Stimulated activated naive CD4-positive, alpha-beta T cell (primary cell): ENCODE results near the gene UBR2.
A peak's percentile ranks its signal among the peaks of the same experiment; 100 is the strongest.
"Not testable (repeated sequence)": the region's sequence is repeated elsewhere in the genome, so short reads cannot be mapped to it uniquely, and the experiment has no call there.

Experiments used
- DNase-seq, 6 experiments: peaks; one replicate each; lab custom pipeline; 2025; lab: John Stamatoyannopoulos, UW

Gene UBR2

GRCh38 chr6:42618105-42618504 is 54.3 kb downstream of the UBR2 start:
- no peak for DNase-seq

DNA sequence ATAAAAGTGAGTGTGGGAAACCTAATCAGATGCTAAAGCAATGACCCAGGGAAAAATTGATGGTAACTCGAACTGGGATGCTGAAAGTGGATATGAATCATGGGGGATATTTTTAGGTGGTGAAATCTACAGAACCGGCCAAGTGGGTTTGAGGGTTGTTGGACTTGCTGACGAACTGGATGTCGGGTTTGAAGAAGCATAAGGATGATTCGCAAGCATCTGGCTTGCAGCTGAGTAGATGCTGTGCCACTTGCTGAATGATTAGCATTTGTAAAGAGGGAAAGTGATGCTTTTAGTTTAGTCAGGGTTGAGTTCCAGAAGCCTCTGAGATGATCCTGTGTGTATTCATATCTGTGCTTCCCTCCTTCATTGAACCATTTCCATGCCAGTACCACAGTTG is 54.9 kb downstream of the UBR2 start:
- DNase-seq: no peak

DNA sequence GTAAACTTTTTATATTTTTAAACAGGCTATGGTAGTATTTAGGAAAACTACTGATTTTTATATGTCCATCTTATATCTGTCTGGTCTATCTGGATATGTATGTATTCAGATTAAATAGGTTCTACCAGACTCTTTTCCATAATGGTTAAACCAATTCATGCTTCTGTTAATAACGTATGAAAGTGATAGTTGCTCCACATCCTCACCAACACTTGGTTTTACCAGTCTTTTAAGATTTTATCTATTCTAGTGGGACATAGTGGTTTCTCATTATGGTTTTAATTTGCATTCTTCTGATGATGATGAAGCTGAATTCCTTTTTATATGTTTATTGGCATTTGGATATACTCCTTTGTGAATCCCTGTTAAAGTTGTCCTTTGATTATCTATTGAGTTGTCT is 56.1 kb downstream of the UBR2 start:
- no peak for DNase-seq

DNA sequence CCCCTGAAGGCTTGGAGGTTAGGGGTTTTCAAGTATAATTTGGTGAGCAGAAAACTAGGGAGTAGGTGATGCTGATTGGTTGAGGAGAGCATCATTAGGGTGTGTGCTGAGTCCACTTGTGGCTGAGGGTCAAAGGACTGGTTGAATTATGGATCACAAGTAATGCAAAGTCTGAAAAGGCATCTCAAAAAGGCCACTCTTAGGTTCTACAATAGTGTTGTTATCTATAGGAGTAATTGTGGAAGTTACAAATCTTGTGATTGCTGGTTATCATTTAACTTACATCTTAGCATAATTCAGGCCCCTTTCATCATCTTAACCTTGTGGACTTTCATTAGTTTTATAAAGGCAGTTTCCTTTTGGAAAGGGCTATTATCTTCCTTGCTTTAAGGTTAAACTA is 60.8 kb downstream of the UBR2 start:
- DNase-seq: no peak

GRCh38 chr6:42627044-42627443 is 63.2 kb downstream of the UBR2 start:
- DNase-seq: no peak

DNA sequence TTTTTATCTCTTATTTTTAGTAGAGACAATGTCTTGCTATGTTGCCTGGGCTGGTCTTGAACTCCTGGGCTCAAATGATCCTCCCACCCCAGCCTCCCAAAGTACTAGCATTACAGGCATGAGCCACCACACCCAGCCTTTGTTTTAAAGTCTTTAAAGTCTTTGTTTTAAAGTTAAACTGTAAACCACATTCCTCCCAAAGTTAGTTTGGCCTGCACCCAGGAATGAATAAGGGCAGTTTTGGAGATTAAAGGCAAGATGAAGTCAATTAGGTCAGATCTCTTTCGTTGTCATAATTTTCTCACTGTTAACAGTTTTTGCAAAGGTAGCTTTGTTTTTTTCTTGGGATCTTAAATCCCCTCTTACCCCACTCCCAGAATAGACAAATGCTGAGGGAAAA is 63.8 kb downstream of the UBR2 start:
- DNase-seq: no peak

DNA sequence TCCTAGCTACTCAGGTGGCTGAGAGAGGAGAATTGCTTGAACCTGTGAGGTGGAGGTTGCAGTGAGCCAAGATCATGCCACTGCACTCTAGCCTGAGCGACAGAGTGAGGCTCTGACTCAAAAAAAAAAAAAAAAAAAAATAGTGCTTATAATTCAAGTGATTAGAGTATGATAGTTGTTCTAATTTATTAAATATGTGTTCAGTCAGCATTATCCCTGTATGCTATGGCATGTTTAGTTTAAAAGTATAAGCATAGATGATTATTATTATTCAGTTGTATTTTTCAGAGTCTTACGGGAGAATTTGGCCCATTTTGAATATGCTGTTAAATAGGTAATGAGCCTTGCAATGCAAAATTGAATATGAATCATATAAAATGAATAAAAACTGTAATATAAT is 64.8 kb downstream of the UBR2 start:
- DNase-seq: no peak

DNA sequence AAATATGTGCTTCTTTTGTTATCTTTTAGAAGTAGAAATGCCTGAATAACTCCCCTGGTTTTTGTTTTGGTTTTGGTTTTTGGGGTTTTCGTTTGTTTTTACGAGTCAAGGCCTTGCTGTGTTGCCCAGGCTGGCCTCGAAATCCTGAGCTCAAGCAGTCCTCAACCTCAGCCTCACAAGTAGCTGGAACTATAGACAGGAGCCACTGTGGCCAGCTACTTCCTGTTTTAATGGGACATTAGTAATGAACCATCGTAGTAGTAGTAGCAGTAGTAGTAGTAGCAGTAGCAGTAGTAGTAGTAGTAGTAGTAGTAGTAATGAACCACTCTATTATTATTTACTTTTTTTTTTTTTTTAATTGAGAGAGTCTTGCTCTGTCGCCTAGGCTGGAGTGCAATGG is 66.0 kb downstream of the UBR2 start:
- DNase-seq: no peak

GRCh38 chr6:42637681-42638080 is 73.9 kb downstream of the UBR2 start:
- no peak for DNase-seq

- DNase-seq: no peak
Observed at GRCh38 chr6:42642794-42643193, 79.0 kb downstream of the UBR2 start.

DNA sequence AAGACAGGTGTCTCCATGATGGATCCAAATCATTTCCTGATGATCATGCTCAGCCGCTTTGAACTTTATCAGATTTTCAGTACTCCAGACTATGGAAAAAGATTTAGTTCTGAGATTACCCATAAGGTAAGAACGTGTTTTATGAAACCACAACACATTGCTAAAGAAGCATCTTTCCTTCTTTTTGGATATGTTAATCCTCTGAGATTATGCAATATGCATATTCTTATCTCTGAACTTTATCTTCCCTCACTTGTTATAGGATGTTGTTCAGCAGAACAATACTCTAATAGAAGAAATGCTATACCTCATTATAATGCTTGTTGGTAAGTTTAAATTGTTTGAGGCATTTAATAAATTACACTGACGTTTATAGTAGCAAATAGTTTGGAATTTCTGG is 80.4 kb downstream of the UBR2 start:
- DNase-seq: no peak

DNA sequence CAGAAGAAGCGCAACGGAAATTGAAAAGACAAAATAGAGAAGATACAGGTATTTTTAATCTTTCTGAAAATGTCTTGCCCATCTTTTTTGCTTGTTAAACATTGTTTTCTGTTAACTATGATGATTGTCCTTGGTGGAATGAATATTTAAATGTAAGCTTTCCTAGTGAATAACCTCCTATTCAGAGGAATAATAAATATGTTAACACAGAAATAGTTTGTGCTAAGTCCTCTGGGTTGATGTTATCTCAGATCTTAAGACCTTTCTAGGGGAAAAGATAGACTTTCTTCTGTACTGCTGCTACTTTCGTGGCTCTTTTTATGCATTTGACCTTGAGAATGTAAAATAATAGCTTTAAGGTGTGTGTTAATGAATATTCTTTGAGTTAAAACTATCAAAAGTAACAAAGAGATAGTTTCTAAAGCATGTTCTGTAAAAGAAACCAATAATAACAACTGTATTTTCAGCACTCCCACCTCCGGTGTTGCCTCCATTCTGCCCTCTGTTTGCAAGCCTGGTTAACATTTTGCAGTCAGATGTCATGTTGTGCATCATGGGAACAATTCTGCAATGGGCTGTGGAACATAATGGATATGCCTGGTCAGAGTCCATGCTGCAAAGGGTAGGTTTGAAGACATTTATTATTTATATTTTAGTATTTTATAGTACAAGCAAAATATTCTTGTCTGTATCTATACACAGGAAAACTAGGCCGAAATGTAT is 88.4 kb downstream of the UBR2 start:
- no peak for DNase-seq

DNA sequence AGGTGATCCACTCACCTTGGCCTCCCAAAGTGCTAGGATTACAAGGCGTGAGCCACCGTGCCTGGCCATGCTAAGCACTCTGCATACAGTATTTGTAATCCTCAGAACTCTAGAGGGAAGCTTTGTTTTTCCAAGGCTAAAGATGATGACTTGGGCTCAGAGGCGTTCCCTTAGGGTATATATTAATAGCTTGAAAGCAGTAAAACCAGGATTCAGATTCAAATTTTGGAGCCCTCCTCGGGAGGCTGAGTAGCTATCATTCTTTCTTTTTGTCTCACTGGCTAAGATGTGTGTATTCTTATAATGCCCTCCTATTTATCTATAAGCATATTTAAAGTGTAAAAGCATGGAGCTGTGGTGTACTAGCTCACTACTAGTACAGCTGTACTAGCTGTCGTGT is 90.0 kb downstream of the UBR2 start:
- no peak for DNase-seq

GRCh38 chr6:42659806-42660205 is 96.0 kb downstream of the UBR2 start:
- DNase-seq: no peak

- DNase-seq: peak; percentile 56 to 90 (median 79)
Observed at GRCh38 chr6:42661540-42662153, 97.8 kb downstream of the UBR2 start.

GRCh38 chr6:42664718-42665117 is 100.9 kb downstream of the UBR2 start:
- no peak for DNase-seq

DNA sequence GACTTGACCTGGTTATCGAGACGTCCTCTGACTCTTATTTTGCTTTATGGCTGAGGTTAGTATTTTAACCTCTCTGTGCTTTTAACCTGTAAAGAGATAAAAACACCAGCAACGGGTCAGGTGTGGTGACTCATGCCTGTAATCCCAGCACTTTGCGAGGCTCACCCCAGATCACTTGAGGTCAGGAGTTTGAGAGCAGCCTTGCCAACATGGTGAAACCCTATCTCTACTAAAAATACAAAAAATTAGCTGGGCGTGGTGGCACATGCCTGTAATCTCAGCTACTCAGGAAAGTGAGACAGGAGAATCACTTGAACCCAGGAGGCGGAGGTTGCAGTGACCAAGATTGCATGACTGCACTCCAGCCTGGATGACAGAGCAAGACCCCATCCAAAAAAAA is 110.5 kb downstream of the UBR2 start:
- DNase-seq: not testable (repeated sequence)

GRCh38 chr6:42674780-42675179 is 111.0 kb downstream of the UBR2 start:
- DNase-seq: no peak

- no peak for DNase-seq
Observed at GRCh38 chr6:42679358-42679757, 115.5 kb downstream of the UBR2 start.

DNA sequence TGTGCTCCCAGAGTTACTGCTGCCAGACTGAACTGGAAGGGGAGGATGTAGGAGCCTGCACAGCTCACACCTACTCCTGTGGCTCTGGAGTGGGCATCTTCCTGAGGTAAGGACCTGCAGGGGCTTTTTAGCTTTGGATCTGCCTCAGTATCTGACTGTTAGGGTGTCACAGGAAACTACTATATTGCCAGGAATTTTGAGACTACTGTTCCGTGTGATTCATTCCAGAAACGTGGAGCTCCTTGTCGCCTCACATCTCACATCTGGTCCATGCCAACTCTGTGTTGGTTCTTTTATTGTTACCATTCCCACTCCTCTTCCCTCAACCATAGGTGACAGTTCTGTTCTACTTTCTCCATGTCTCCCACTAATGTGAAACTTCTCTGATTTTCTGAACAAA is 124.5 kb downstream of the UBR2 start:
- no peak for DNase-seq

GRCh38 chr6:42689371-42689770 is 125.5 kb downstream of the UBR2 start:
- no peak for DNase-seq

DNA sequence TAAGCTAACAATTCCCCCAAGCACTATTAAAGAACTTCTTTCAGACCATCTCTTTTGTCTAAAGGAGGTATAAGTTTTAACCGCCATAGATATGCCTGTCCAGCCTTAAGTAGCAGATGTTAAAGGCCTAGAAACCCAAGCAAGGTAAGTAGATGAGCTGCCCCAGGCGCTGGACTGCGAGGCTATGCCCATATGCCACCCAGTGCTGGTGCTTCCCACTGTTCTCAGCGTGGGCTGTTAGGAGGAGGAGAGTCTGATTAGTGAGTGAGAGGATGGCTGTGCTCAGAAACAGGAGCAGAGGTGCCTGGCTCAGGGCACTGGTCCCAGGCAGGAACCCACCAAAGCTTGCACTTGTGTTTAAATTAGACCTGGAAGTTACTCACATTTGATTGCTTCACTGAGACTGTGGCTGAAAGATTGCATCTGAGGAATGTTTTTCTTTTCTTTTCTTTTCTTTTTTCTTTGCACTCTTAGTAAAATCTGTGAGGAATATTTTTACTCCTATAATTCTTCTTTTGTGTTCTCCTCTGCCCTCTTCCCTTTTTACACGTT is 126.4 kb downstream of the UBR2 start:
- no peak for DNase-seq

DNA sequence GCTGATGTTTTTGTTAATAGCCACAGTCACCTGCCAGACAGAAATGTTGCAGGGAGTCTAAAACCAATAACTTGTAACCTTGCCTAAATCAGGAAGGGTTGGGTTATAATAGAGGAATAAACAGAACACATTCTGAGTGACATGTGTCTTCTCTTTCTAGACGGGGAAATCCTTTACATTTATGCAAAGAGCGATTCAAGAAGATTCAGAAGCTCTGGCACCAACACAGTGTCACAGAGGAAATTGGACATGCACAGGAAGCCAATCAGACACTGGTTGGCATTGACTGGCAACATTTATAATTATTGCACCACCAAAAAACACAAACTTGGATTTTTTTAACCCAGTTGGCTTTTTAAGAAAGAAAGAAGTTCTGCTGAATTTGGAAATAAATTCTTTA is 127.0 kb downstream of the UBR2 start:
- no peak for DNase-seq
